ENCODE measurements around the gene IQGAP2. TPM values are rescaled to one million over a fixed set of nuclear protein-coding genes. Genes with fewer than 3 reads are reported as not detected.

Gene IQGAP2
- total RNA-seq, 4 donors from 2014 or later = 46.8 to 121 (median 97.0) TPM

GRCh38 chr5:76652809-76653414, 249.8 kb downstream of the IQGAP2 start:
- H3K27ac ChIP-seq = no peak overlapping the region
- 82 to 84% methylated on average over 3 of the region's 3 CpGs for WGBS, 2 donors (ENCODE audit: low coverage in 1 of 2)
- no peak overlapping the region for H3K4me3 ChIP-seq
- in situ Hi-C loops (cut with MboI; ENCODE audit: low pct_ligation_motif_present in 1 of 4, low pct_unique_long_range_greater_than_20kb in 1 of 4, low sequenced_read_pairs in 3 of 4) (no loop called here), intact Hi-C loops (cut with DNase I; ENCODE audit: low total_unique reads) (no loop called here)
- H3K4me1 ChIP-seq = no peaks in the 10 kb centered on the region
- no peak for DNase-seq
- TF ChIP-seq POLR2AphosphoS5 (IDR thresholded peaks at IDR 0.05) = no peak
- no peak for TF ChIP-seq POLR2A (IDR thresholded peaks at IDR 0.05)
- TF ChIP-seq EP300 (IDR thresholded peaks at IDR 0.05; ENCODE audit: low read depth) = no peak
- no peak for TF ChIP-seq CTCF (IDR thresholded peaks at IDR 0.05)
- peaks cover 8 to 16% of the 10 kb centered on the region in 2 donors for H3K9me3 ChIP-seq
- no peaks in the 10 kb centered on the region for H3K27me3 ChIP-seq
- H3K36me3 ChIP-seq = peaks cover 0 to 15% (median 7%) of the 10 kb centered on the region in 4 donors

- DNase-seq = no peak
- Histone ChIP-seq H3K9me3 (no peaks in the 10 kb centered on the region), H3K27me3 (no peaks in the 10 kb centered on the region), H3K4me3 (no peak overlapping the region), H3K27ac (no peak overlapping the region), H3K36me3 (peaks cover 0 to 14% (median 0%) of the 10 kb centered on the region in 4 donors), H3K4me1 (no peaks in the 10 kb centered on the region)
- TF ChIP-seq POLR2AphosphoS5 (IDR thresholded peaks at IDR 0.05) (no peak), CTCF (IDR thresholded peaks at IDR 0.05) (no peak), EP300 (IDR thresholded peaks at IDR 0.05; ENCODE audit: low read depth) (no peak), POLR2A (IDR thresholded peaks at IDR 0.05) (no peak)
- 92 to 94% methylated on average over 2 to 3 of the region's 3 CpGs for WGBS, 2 donors (ENCODE audit: low coverage in 1 of 2)
- in situ Hi-C loops (cut with MboI; ENCODE audit: low pct_ligation_motif_present in 1 of 4, low pct_unique_long_range_greater_than_20kb in 1 of 4, low sequenced_read_pairs in 3 of 4) (no loop called here), intact Hi-C loops (cut with DNase I; ENCODE audit: low total_unique reads) (no loop called here)
Measured at GRCh38 chr5:76657091-76657490, 254.0 kb downstream of the IQGAP2 start.

GRCh38 chr5:76657683-76658311, 254.7 kb downstream of the IQGAP2 start:
- Histone ChIP-seq H3K4me1 (no peaks in the 10 kb centered on the region), H3K9me3 (no peaks in the 10 kb centered on the region), H3K36me3 (peaks cover 0 to 14% (median 0%) of the 10 kb centered on the region in 4 donors), H3K27me3 (no peaks in the 10 kb centered on the region), H3K4me3 (no peak overlapping the region), H3K27ac (no peak overlapping the region)
- intact Hi-C loops (cut with DNase I; ENCODE audit: low total_unique reads) = no loop called here
- WGBS, 2 donors (ENCODE audit: low coverage in 1 of 2) = 76% methylated on average over 5 to 6 of the region's 6 CpGs
- in situ Hi-C loops (cut with MboI; ENCODE audit: low pct_ligation_motif_present in 1 of 4, low pct_unique_long_range_greater_than_20kb in 1 of 4, low sequenced_read_pairs in 3 of 4) = no loop called here
- no peak for TF ChIP-seq POLR2AphosphoS5 (IDR thresholded peaks at IDR 0.05)
- no peak for TF ChIP-seq EP300 (IDR thresholded peaks at IDR 0.05; ENCODE audit: low read depth)
- DNase-seq = no peak

- H3K27me3 ChIP-seq = no peaks in the 10 kb centered on the region
- no peak for DNase-seq
- TF ChIP-seq CTCF (IDR thresholded peaks at IDR 0.05) (no peak), POLR2A (IDR thresholded peaks at IDR 0.05) (no peak), EP300 (IDR thresholded peaks at IDR 0.05; ENCODE audit: low read depth) (no peak), POLR2AphosphoS5 (IDR thresholded peaks at IDR 0.05) (no peak)
- WGBS, 2 donors (ENCODE audit: low coverage in 1 of 2) = 48 to 54% methylated on average over 2 of the region's 2 CpGs
- no peak overlapping the region for H3K4me3 ChIP-seq
- H3K4me1 ChIP-seq = no peaks in the 10 kb centered on the region
- H3K27ac ChIP-seq = no peak overlapping the region
- peaks cover 0 to 9% (median 0%) of the 10 kb centered on the region in 4 donors for H3K36me3 ChIP-seq
- intact Hi-C loops (cut with DNase I; ENCODE audit: low total_unique reads) = no loop called here
- H3K9me3 ChIP-seq = no peaks in the 10 kb centered on the region
- in situ Hi-C loops (cut with MboI; ENCODE audit: low pct_ligation_motif_present in 1 of 4, low pct_unique_long_range_greater_than_20kb in 1 of 4, low sequenced_read_pairs in 3 of 4) = no loop called here
Measured at GRCh38 chr5:76660360-76660759, 257.3 kb downstream of the IQGAP2 start.

Measured in transverse colon (tissue), 4 donors.